Measurements from ENCODE around the gene STARD13.

STARD13 gene

GRCh38 chr13:33285420-33286124 lies at the start of gene STARD13:
TSS of gene STARD13 (minus strand) at chr13:33285755. CDS start at chr13:33285638, 117 bp downstream.
- DNase-seq (ENCODE audit: low spot score) = peak; percentile 97

GRCh38 chr13:33334831-33335230 lies 49.3 kb upstream of the STARD13 start:
- DNase-seq (ENCODE audit: low spot score) = no peak

- DNase-seq (ENCODE audit: low spot score) = no peak
Measured at GRCh38 chr13:33331962-33332361, 46.4 kb upstream of the STARD13 start.

GRCh38 chr13:33330483-33330882 lies 44.9 kb upstream of the STARD13 start:
- DNase-seq (ENCODE audit: low spot score) = no peak

GRCh38 chr13:33328701-33329100 lies 43.1 kb upstream of the STARD13 start:
- DNase-seq (ENCODE audit: low spot score) = no peak

GRCh38 chr13:33326723-33327122 lies 41.2 kb upstream of the STARD13 start:
- DNase-seq (ENCODE audit: low spot score) = no peak

- no peak for DNase-seq (ENCODE audit: low spot score)
Measured at GRCh38 chr13:33326246-33326645, 40.7 kb upstream of the STARD13 start.

GRCh38 chr13:33323801-33324510 lies 38.4 kb upstream of the STARD13 start:
- DNase-seq (ENCODE audit: low spot score) = no peak

GRCh38 chr13:33322965-33323668 lies 37.6 kb upstream of the STARD13 start:
- no peak for DNase-seq (ENCODE audit: low spot score)

GRCh38 chr13:33322543-33322809 lies 36.9 kb upstream of the STARD13 start:
- no peak for DNase-seq (ENCODE audit: low spot score)

- no peak for DNase-seq (ENCODE audit: low spot score)
Measured at GRCh38 chr13:33321686-33322542, 36.4 kb upstream of the STARD13 start.

- DNase-seq (ENCODE audit: low spot score) = no peak
Measured at GRCh38 chr13:33319859-33320258, 34.3 kb upstream of the STARD13 start.

GRCh38 chr13:33318744-33319143 lies 33.2 kb upstream of the STARD13 start:
- no peak for DNase-seq (ENCODE audit: low spot score)

GRCh38 chr13:33318037-33318436 lies 32.5 kb upstream of the STARD13 start:
- no peak for DNase-seq (ENCODE audit: low spot score)

- DNase-seq (ENCODE audit: low spot score) = no peak
Measured at GRCh38 chr13:33316890-33317289, 31.3 kb upstream of the STARD13 start.

- no peak for DNase-seq (ENCODE audit: low spot score)
Measured at GRCh38 chr13:33313504-33313903, 27.9 kb upstream of the STARD13 start.

- DNase-seq (ENCODE audit: low spot score) = no peak
Measured at GRCh38 chr13:33312861-33313212, 27.3 kb upstream of the STARD13 start.

GRCh38 chr13:33312150-33312860 lies 26.8 kb upstream of the STARD13 start:
- DNase-seq (ENCODE audit: low spot score) = peak; percentile 86

- DNase-seq (ENCODE audit: low spot score) = no peak
Measured at GRCh38 chr13:33311040-33311439, 25.5 kb upstream of the STARD13 start.

- no peak for DNase-seq (ENCODE audit: low spot score)
Measured at GRCh38 chr13:33310245-33311038, 24.9 kb upstream of the STARD13 start.

GRCh38 chr13:33308863-33309262 lies 23.3 kb upstream of the STARD13 start:
- DNase-seq (ENCODE audit: low spot score) = no peak

All from pons (tissue), 1 donor.